Mucosa of descending colon (tissue), 3 donors: Measurements from ENCODE around the gene OR12D2. TPM values are rescaled to one million over a fixed set of nuclear protein-coding genes. Genes with fewer than 3 reads are reported as not detected.

Experiments
- ATAC-seq: fragments of 200-7000 bp; cut with Tn5 transposase; one replicate; pipeline ENCODE4 v1.9.1; 2020; ENCODE audit warnings: mild to moderate bottlenecking, moderate library complexity
- DNase-seq, 3 donors: peaks; one replicate each; pipeline ENCODE4 v3.0.0-alpha.2; 2020
- H3K36me3 ChIP-seq: fragments of 200-600 bp; one replicate; pipeline ENCODE4 v1.8.0; 2021; ENCODE audit warnings: low read depth, mild to moderate bottlenecking
- H3K4me1 ChIP-seq: fragments of 200-600 bp; one replicate; pipeline ENCODE4 v1.8.0; 2021; ENCODE audit warnings: low read depth, mild to moderate bottlenecking
- H3K4me3 ChIP-seq: fragments of 200-600 bp; one replicate; pipeline ENCODE4 v1.8.0; 2021; ENCODE audit warnings: mild to moderate bottlenecking
- H3K9me3 ChIP-seq: fragments of 200-600 bp; one replicate; pipeline ENCODE4 v1.8.0; 2021; ENCODE audit warnings: mild to moderate bottlenecking
- CTCF ChIP-seq: fragments of 200-600 bp; IDR thresholded peaks from one replicate; pipeline ENCODE4 v1.8.0; 2022; ENCODE audit warnings: antibody characterized with exemption, mild to moderate bottlenecking
- intact Hi-C, 2 donors: fragments of 100-400 bp; cut with DNase I in 1 of 2; cut with micrococcal nuclease in 1 of 2; formaldehyde crosslinking; loops; one replicate each; pipeline versions ENCODE4 v1.11.0 to v1.11.1; 2022; cut with DNase I, micrococcal nuclease
- total RNA-seq, 3 donors: library from RNA; stranded (reverse); fragmentation: NEBNext Ultra II Directional in 2 of 3; extraction: Animal tissue kit (Norgen Biotek cat#: 25700) in 2 of 3; gene quantifications; one replicate each; pipeline versions ENCODE4 v1.2.1 to v1.2.4, GENCODE V29; 2021 to 2023
- donor health status: DM: no; HTN: no; CAD: no; lungs with moderate emphysema.
- donor health status: DM: no; HTN: no; CAD: no.
- donor health status: DM: no; HTN: yes; CAD: no.

Gene OR12D2
- total RNA-seq, 3 donors from 2014 or later = not detected

- no peak for DNase-seq
- Histone ChIP-seq H3K36me3 (no peaks in the 10 kb centered on the region), H3K9me3 (no peaks in the 10 kb centered on the region), H3K4me1 (no peaks in the 10 kb centered on the region), H3K4me3 (no peak overlapping the region)
- no peak for ATAC-seq
- intact Hi-C loops = no loop called here
- TF ChIP-seq CTCF = no peak
These were observed 19.4 kb upstream of the OR12D2 start for GRCh38 chr6:29376003-29376402.

- Histone ChIP-seq H3K4me1 (no peaks in the 10 kb centered on the region), H3K4me3 (no peak overlapping the region), H3K9me3 (no peaks in the 10 kb centered on the region), H3K36me3 (no peaks in the 10 kb centered on the region)
- TF ChIP-seq CTCF = no peak
- no peak for ATAC-seq
- no peak for DNase-seq
- intact Hi-C loops = no loop called here
These were observed 6.9 kb upstream of the OR12D2 start for GRCh38 chr6:29388533-29388932.

GRCh38 chr6:29399525-29399924 is 4.1 kb downstream of the OR12D2 start:
- no peak for ATAC-seq
- no peak for TF ChIP-seq CTCF
- intact Hi-C loops = no loop called here
- H3K9me3 ChIP-seq = no peaks in the 10 kb centered on the region
- H3K4me3 ChIP-seq = no peak overlapping the region
- no peaks in the 10 kb centered on the region for H3K4me1 ChIP-seq
- no peaks in the 10 kb centered on the region for H3K36me3 ChIP-seq
- no peak for DNase-seq

- no peaks in the 10 kb centered on the region for H3K4me1 ChIP-seq
- TF ChIP-seq CTCF = no peak
- DNase-seq = no peak
- no peaks in the 10 kb centered on the region for H3K36me3 ChIP-seq
- H3K9me3 ChIP-seq = no peaks in the 10 kb centered on the region
- intact Hi-C loops = no loop called here
- H3K4me3 ChIP-seq = no peak overlapping the region
- ATAC-seq = no peak
These were observed 8.4 kb downstream of the OR12D2 start for GRCh38 chr6:29403801-29404200.

GRCh38 chr6:29414588-29414987 is 19.2 kb downstream of the OR12D2 start, which contains the start of gene OR12D1:
OR12D1 (plus strand) TSS chr6:29414928.
- Histone ChIP-seq H3K4me3 (no peak within 1 kb of the TSS), H3K4me1 (no peaks in the 10 kb centered on the region), H3K9me3 (no peaks in the 10 kb centered on the region), H3K36me3 (no peaks in the 10 kb centered on the region)
- ATAC-seq (no peak), DNase-seq (no peak)
- no peak for TF ChIP-seq CTCF
- intact Hi-C loops = no loop called here

- no peaks in the 10 kb centered on the region for H3K4me1 ChIP-seq
- DNase-seq = no peak
- no peak for ATAC-seq
- H3K36me3 ChIP-seq = no peaks in the 10 kb centered on the region
- TF ChIP-seq CTCF = no peak
- intact Hi-C loops = no loop called here
- no peak overlapping the region for H3K4me3 ChIP-seq
- no peaks in the 10 kb centered on the region for H3K9me3 ChIP-seq
These were observed 24.1 kb downstream of the OR12D2 start for GRCh38 chr6:29419516-29419915.
